GM12875 (cell line): ENCODE data around the gene LCAT.
"Not testable (repeated sequence)": the region's sequence is repeated elsewhere in the genome, so short reads cannot be mapped to it uniquely, and the experiment has no call there.

Experiments used
- H3K4me3 ChIP-seq: one replicate; pipeline ENCODE4 v1.5.1; 2011; ENCODE audit warnings: low read depth, low read length, control low read depth
- TF ChIP-seq, protein P1 (sequence below): IDR thresholded peaks from 2 replicates; pipeline ENCODE4 v1.5.1; 2011; ENCODE audit warnings: low read depth, mild to moderate bottlenecking, control low read depth, inconsistent platforms, low read length, moderate library complexity, borderline replicate concordance; ENCODE audit not compliant: insufficient read depth

The LCAT gene

DNA sequence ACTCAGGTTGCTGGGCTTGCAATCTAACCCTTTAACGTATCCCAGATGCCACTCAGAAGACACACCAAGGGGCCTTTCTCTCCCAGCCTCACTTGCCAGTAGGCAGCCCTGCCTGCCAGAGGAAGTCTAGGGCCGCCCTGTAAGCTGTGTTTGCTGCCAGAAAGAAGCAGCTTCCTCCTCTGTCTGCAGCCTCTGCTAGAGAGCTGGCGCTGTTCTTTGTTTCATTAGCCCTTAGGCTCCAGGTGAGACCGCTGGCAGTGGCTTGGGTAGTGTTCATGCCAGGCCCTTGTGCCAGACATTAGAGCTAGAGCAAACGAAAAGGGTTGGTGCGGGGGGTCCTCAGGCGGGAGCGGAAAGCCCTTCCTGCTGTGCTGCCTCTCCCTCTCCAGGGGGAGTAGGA, 21.2 kb downstream of the LCAT start:
- TF ChIP-seq, protein P1, sequence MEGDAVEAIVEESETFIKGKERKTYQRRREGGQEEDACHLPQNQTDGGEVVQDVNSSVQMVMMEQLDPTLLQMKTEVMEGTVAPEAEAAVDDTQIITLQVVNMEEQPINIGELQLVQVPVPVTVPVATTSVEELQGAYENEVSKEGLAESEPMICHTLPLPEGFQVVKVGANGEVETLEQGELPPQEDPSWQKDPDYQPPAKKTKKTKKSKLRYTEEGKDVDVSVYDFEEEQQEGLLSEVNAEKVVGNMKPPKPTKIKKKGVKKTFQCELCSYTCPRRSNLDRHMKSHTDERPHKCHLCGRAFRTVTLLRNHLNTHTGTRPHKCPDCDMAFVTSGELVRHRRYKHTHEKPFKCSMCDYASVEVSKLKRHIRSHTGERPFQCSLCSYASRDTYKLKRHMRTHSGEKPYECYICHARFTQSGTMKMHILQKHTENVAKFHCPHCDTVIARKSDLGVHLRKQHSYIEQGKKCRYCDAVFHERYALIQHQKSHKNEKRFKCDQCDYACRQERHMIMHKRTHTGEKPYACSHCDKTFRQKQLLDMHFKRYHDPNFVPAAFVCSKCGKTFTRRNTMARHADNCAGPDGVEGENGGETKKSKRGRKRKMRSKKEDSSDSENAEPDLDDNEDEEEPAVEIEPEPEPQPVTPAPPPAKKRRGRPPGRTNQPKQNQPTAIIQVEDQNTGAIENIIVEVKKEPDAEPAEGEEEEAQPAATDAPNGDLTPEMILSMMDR: no peak
- H3K4me3 ChIP-seq: no peak overlapping the region

DNA sequence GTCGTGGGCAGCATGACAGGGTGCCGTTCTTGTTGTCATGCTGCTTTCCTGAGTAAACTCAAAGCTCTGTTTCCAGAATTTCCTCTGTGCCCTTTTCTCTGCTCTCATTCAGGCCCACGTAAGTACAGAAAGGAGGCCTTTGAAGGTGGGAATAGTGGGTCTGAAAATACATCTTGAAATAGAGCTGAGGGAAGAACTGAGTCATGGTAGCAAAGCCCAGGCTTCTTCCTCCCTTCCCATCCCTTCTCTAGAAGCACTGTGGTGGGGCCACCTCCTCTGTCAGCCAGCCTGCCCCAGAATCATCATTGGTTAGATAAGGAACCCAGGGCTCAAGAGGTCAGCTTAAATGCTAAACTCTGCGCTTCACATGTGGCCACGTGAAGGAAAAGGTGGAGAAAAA, 21.7 kb downstream of the LCAT start:
- no peak overlapping the region for H3K4me3 ChIP-seq
- TF ChIP-seq, protein P1: no peak

- TF ChIP-seq, protein P1: 0 out of 2 replicates have a peak, but pooled peaks have one; percentile 9
These were observed 24.2 kb downstream of the LCAT start for GRCh38 chr16:67919622-67920221.

DNA sequence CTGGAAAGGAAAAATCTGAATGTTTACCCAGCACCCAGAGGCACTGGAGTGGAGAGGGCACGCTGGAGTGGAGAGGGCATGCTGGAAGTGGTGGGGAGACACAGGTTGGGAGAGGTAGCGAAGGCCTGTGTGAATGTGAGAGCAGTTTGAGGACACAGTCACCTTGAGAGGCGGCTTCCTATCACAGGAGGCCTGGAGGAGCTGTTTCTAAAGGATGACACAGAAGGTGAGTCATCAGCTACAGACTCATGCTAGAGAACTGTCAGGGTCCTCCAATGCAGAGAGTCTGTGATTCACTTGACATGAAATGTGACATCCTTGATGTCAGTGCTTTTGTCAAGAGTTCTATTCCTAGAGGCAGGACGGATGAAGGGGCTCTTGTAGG, 26.1 kb downstream of the LCAT start:
- H3K4me3 ChIP-seq: no peak overlapping the region
- TF ChIP-seq, protein P1: no peak

More at GRCh38 chr16:67919622-67920221, 24.2 kb downstream of the LCAT start:
- no peak overlapping the region for H3K4me3 ChIP-seq

GRCh38 chr16:67917140-67917851, 26.6 kb downstream of the LCAT start:
- TF ChIP-seq, protein P1: no peak
- no peak overlapping the region for H3K4me3 ChIP-seq

GRCh38 chr16:67915831-67916723, 27.8 kb downstream of the LCAT start:
- no peak overlapping the region for H3K4me3 ChIP-seq

DNA sequence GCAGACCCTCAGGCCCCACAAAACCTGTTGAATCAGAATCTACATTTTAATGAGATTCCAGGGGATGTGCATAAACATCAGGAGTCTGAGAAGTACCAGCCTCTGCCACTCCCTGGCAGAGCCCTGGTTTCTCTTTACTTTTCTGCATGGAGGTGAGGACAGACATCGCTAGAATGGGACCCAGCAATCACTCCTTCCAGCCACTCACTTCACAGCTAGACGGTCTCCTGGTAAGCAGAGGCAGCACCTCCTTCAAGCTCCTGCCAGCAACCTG, 28.5 kb downstream of the LCAT start:
- not testable (repeated sequence) for H3K4me3 ChIP-seq

More at GRCh38 chr16:67915831-67916723, 27.8 kb downstream of the LCAT start:
- TF ChIP-seq, protein P1: no peak
